GM10266 (cell line): ENCODE data around the gene ZZZ3.
"Not testable (repeated sequence)": the region's sequence is repeated elsewhere in the genome, so short reads cannot be mapped to it uniquely, and the experiment has no call there.

Source experiments
- DNase-seq: peaks from one replicate; pipeline ENCODE4 v3.0.0; 2012; ENCODE audit errors: extremely low spot score
- TF ChIP-seq, protein P1 (sequence below): IDR thresholded peaks from 2 replicates; pipeline ENCODE4 v1.5.1; 2012; ENCODE audit warnings: mild to moderate bottlenecking, low read depth; ENCODE audit not compliant: control insufficient read depth, insufficient read depth; ENCODE audit errors: missing control alignments

The ZZZ3 gene

DNA sequence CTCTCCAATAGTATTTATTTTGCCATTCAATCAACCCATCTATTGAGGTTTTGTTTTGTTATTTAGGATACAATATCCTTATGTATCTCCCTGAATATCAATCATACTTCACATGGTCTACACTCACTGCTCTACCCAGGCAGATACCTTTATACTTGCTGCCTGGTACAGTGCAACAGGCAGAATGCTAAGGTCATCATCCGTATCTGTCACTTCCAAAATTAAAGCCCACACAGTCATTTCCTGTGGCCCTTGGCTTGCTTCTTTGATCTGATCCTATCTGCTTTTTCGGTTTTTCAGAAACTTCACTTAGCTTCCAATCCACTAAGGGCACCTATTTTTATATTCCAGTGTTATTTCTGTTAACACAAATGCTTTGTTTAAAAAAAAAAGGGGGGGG, 22.3 kb upstream of the ZZZ3 start:
- DNase-seq: no peak
- TF ChIP-seq, protein P1, sequence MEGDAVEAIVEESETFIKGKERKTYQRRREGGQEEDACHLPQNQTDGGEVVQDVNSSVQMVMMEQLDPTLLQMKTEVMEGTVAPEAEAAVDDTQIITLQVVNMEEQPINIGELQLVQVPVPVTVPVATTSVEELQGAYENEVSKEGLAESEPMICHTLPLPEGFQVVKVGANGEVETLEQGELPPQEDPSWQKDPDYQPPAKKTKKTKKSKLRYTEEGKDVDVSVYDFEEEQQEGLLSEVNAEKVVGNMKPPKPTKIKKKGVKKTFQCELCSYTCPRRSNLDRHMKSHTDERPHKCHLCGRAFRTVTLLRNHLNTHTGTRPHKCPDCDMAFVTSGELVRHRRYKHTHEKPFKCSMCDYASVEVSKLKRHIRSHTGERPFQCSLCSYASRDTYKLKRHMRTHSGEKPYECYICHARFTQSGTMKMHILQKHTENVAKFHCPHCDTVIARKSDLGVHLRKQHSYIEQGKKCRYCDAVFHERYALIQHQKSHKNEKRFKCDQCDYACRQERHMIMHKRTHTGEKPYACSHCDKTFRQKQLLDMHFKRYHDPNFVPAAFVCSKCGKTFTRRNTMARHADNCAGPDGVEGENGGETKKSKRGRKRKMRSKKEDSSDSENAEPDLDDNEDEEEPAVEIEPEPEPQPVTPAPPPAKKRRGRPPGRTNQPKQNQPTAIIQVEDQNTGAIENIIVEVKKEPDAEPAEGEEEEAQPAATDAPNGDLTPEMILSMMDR: no peak

DNA sequence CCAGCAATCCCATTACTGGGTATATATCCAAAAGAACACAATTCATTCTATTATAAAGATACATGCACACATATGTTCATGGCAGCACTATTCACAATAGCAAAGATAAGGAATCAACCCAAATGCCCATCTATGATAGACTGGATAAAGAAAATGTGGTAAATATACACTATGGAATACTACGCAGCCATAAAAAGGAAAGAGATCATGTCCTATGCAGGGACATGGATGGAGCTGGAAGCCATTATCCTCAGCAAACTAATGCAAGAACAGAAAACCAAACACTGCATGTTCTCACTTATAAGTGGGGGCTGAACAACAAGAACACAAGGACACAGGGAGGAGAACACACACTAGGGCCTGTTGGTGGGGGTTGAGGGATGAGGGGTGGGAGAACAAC, 17.2 kb upstream of the ZZZ3 start:
- not testable (repeated sequence) for DNase-seq

DNA sequence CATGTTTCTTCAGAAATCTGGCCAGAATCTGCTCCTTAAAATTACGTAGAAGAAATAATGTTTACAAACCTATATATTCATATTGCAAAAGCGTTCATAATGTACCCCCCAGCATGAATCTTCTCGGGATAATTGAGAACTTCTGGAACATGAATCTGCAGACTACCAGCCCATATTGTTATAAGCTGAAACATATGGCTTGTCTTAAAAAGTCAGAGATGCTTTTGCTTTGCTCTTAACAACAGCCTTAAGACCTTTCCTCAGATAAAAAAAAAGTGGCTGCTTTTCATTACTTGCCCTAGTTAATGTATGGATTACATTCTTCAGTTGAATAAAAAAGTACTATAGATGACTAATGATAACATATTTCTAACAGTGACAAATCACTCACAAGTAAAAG, 15.0 kb upstream of the ZZZ3 start:
- TF ChIP-seq, protein P1: no peak
- DNase-seq: no peak

DNA sequence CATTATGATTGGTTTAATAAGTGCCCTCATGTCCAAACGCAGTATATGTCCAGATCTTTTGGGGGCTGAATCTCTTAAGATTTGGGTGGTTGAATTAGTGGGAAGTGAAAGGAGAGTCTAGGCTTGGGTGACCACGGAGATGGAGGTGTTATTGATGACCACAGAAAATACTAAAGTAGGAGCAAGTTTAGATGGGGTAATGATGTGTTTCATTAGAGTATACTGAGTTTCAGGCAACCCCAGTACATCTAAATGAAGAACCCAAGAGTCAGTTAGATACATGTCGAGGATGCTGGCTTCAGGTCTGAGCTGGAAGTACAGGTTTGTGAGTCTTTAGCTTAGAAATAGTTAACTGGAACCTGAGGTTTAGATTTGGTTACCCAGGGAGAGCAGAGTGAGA, 6.5 kb upstream of the ZZZ3 start:
- no peak for DNase-seq
- TF ChIP-seq, protein P1: no peak

DNA sequence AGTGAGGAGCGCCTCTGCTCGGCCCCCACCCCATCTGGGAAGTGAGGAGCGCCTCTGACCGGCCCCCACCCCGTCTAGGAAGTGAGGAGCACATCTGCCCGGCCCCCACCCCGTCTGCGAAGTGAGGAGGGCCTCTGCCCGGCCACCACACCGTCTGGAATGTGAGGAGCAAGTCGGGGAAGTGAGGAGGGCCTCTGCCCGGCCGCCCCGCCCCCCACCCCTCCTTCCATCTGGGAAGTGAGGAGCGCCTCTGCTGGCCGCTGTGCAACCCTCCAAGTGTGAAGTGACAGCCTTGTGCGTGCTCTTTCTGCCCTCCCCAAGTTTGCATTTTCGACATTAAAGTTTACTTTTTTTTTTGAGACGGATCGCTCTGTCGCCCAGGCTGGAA, 5.1 kb upstream of the ZZZ3 start:
- no peak for DNase-seq
- TF ChIP-seq, protein P1: no peak

DNA sequence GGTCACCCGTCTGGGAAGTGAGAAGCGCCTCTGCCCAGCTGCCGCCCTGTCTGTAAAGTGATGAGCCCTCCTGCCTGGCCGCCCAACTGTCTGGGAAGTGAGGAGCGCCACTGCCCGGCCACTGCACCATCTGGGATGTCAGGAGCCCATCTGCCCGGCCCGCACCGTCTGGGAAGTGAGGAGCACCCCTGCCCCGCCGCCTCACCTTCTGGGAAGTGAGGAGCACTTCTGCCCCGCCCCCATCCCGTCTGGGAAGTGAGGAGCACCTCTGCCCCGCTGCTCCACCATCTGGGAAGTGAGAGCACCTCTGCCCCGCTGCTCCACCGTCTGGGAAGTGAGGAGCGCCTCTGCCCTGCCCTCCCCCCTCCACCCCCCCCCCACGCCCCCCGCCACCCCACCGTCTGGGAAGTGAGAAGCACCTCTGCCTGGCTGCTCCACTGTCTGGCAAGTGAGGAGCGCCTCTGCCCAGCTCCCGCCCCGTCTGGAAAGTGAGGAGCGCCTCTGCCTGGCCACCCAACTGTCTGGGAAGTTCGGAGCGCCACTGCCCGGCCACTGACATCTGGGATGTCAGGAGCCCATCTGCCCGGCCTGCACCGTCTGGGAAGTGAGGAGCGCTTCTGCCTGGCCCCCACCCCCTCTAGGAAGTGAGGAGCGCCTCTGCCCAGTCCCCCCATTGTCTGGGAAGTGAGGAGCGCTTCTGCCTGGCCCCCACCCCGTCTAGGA, 4.5 kb upstream of the ZZZ3 start:
- DNase-seq: no peak
- TF ChIP-seq, protein P1: no peak

DNA sequence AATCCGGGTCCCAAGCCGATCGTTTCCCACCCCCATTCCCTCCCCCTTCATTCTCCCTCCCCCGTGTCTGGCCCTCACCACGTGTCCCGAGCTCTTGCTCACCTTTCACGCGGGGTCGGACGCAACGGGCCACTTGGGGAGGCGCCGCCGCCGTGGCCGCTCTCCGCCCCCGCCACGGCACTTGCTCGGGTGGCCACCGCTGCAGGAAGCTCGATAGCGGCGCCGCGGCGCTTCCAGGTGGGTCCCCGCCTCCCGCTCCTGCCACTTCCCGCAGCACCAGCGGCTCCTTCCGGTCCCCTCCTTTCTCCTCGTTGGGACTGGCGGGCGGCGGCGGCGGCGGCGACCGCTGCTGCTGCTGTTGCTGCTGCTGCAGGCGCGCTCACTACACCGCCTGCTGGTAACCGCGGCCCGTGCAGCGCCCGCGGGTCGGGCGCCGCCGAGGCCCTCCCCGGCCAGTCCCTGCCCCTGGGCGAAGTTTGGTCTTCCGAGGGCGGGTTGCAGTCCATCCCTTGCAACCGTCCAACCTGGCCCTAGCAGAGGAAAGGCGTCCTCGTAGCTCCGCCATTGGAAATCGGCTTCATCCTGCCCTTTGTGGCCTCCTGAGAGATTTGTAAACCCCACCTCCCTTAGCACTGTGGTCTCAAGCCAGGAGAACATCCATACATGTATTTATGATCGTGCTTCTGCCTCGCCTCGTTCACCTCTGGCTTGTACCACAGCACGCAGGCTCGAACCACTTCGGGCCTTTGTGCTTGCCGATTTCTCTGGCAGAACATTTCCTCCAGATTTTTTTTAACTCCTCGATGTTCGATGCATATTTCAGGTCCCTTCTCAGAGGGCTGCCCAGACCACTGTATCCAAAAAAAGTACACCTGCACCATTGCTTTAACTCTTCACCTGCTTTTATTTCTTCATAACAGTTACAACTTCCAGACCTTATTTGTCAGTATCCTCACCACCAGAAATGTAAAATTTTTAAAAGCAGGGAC, 996 bp upstream of the ZZZ3 start:
- peak; percentile 90 for DNase-seq
- TF ChIP-seq, protein P1: peak; percentile 92
